ENCODE results near the gene SPSB2. TPM values are rescaled to one million over a fixed set of nuclear protein-coding genes. Genes with fewer than 3 reads are reported as not detected.
A peak's percentile ranks its signal among the peaks of the same experiment; 100 is the strongest.

Gene SPSB2
- total and polyA plus RNA-seq, 2 donors (not counting 1 experiment from before 2014, with no cell fraction given), result 9.4 to 16.0 TPM

- POLR2A ChIA-PET, result interaction anchor here (1.3 to 1.5 kb wide), 2 partner anchors 43 to 77 kb away, joined by 3 to 4 read pairs; partner anchors contain the start of genes MLF2 and SPSB2
- TF ChIP-seq CTCF (IDR thresholded peaks at IDR 0.05), result no peak
- no peak for TF ChIP-seq EZH2 (IDR thresholded peaks at IDR 0.05; ENCODE audit: borderline replicate concordance, insufficient read depth, low read depth, low read length, poor library complexity, severe bottlenecking)
- no peak overlapping the region for H2AFZ ChIP-seq (ENCODE audit: insufficient read depth, low read depth, low read length, poor library complexity, severe bottlenecking)
- peaks cover 11% of the 10 kb centered on the region for H4K20me1 ChIP-seq (ENCODE audit: control insufficient read depth, insufficient read depth, low read length, poor library complexity, severe bottlenecking)
- intact Hi-C loops (cut with micrococcal nuclease), result no loop called here
- peaks cover 0 to 57% (median 28%) of the 10 kb centered on the region in 4 experiments for H3K27me3 ChIP-seq (replicated peaks in 1 of 4; ENCODE audit: control extremely low read depth in 1 of 4, control insufficient read depth in 3 of 4, insufficient read depth in 4 of 4, low read length in 3 of 4)
- 93% methylated on average over 9 of the region's 11 CpGs for WGBS (ENCODE audit: insufficient coverage)
- H3K27me3 Mint-ChIP-seq, result peaks cover 63% of the 10 kb centered on the region
- ATAC-seq (ENCODE audit: low read depth) (no peak), DNase-seq (no peak)
- H3K4me3 Mint-ChIP-seq, result peak overlapping the region; percentile 59
- H3K4me2 ChIP-seq (replicated peaks; ENCODE audit: low read depth, low read length, poor library complexity, severe bottlenecking), result no peak overlapping the region
- peaks cover 20% of the 10 kb centered on the region for H3K4me1 Mint-ChIP-seq
- H3K4me1 ChIP-seq (ENCODE audit: control insufficient read depth in 2 of 2, insufficient read depth in 2 of 2, low read length in 2 of 2), result peaks cover 21 to 27% of the 10 kb centered on the region in 2 donors
- CTCF ChIA-PET, result interaction anchor here (1.1 to 1.8 kb wide), 3 partner anchors 22 to 52 kb away, joined by 4 to 5 read pairs (median 5); partner anchors contain the start of genes SPSB2 and USP5
- H3K27ac ChIP-seq (ENCODE audit: low read length in 2 of 2), result no peak overlapping the region
- no peaks in the 10 kb centered on the region for H3K9me3 Mint-ChIP-seq (ENCODE audit: insufficient read depth)
- H3K79me2 ChIP-seq (ENCODE audit: control insufficient read depth, insufficient read depth, low read length), result no peaks in the 10 kb centered on the region
- H3K9ac ChIP-seq (ENCODE audit: low read length), result no peak overlapping the region
- no peak overlapping the region for H3K4me3 ChIP-seq (ENCODE audit: control extremely low read depth in 1 of 5, extremely low read depth in 1 of 5, insufficient read depth in 1 of 5, low read depth in 2 of 5, low read length in 4 of 5)
- no peak overlapping the region for H3K27ac Mint-ChIP-seq
- H3K36me3 ChIP-seq (replicated peaks in 1 of 2; ENCODE audit: control extremely low read depth in 1 of 2, control insufficient read depth in 1 of 2, extremely low read depth in 1 of 2, insufficient read depth in 2 of 2, low read length in 1 of 2), result no peaks in the 10 kb centered on the region
- peaks cover 0 to 11% (median 0%) of the 10 kb centered on the region in 3 donors for H3K9me3 ChIP-seq (ENCODE audit: control extremely low read depth in 1 of 3, control insufficient read depth in 2 of 3, insufficient read depth in 1 of 3, low read length in 2 of 3)
These were observed 42.7 kb downstream of the SPSB2 start for GRCh38 chr12:6830286-6830890.

All from B cell (primary cell).